OCI-LY7 (cell line): ENCODE results near the gene CD109.

Experiments
- EZH2phosphoT487 ChIP-seq: fragments of 200-600 bp; sonication (generic); IDR thresholded peaks from 2 replicates; pipeline ENCODE4 v1.6.1; 2018; ENCODE audit warnings: low read depth, borderline replicate concordance, mild to moderate bottlenecking, mixed run types, antibody characterized with exemption, low read length, moderate library complexity, mixed read lengths
- TF ChIP-seq, protein P1 (sequence below): fragments of 200-600 bp; sonication (generic); conservative IDR thresholded peaks from 2 replicates; pipeline ENCODE4 v1.5.1; 2014; ENCODE audit warnings: mild to moderate bottlenecking, antibody characterized with exemption, low read length, moderate library complexity, mixed read lengths

- TF ChIP-seq, protein P1, sequence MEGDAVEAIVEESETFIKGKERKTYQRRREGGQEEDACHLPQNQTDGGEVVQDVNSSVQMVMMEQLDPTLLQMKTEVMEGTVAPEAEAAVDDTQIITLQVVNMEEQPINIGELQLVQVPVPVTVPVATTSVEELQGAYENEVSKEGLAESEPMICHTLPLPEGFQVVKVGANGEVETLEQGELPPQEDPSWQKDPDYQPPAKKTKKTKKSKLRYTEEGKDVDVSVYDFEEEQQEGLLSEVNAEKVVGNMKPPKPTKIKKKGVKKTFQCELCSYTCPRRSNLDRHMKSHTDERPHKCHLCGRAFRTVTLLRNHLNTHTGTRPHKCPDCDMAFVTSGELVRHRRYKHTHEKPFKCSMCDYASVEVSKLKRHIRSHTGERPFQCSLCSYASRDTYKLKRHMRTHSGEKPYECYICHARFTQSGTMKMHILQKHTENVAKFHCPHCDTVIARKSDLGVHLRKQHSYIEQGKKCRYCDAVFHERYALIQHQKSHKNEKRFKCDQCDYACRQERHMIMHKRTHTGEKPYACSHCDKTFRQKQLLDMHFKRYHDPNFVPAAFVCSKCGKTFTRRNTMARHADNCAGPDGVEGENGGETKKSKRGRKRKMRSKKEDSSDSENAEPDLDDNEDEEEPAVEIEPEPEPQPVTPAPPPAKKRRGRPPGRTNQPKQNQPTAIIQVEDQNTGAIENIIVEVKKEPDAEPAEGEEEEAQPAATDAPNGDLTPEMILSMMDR = no peak
- TF ChIP-seq EZH2phosphoT487 = no peak
These were observed 11.0 kb downstream of the CD109 start for GRCh38 chr6:73706971-73707370.
